ENCODE measurements around the gene VAMP4.

DNA sequence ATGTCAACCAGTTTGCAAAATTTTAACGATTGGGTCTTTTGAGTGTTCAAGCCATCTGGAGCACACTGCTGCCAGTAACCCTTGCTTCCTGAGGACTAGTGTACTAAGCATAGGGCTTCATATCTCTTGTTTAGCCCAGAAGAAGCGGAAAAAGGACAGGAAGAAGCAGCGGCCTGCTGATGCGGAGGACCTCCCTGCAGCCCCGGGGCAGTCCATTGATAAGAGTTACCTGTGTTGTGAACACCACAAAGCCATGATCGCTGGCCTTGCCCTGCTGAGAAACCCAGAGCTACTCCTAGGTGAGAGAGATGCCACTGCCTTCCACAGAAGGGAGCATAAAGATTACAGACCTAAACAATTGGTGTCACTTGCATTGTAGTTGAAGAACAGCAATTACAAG is 48.5 kb upstream of the VAMP4 start:
- TF ChIP-seq ZC3H10 (CRISPR knock-in tag; IDR thresholded peaks at IDR 0.05), result no peak
- no peak for TF ChIP-seq ESRRG (CRISPR knock-in tag; IDR thresholded peaks at IDR 0.05)
